DOHH2 (cell line): ENCODE measurements around the gene INPP4B.

Source experiments
- H3F3A ChIP-seq: fragments of 200-600 bp; sonication (generic), shearing (Covaris generic); 2 replicates; pipeline ENCODE4 v1.6.0; 2016; ENCODE audit warnings: antibody characterized with exemption, mild to moderate bottlenecking; ENCODE audit not compliant: control insufficient read depth, insufficient read depth
- H3K27ac ChIP-seq: fragments of 200-600 bp; sonication (generic); 2 replicates; pipeline ENCODE4 v1.5.1; 2014; ENCODE audit warnings: low read depth, mild to moderate bottlenecking, low read length, moderate library complexity
- H3K27me3 ChIP-seq: fragments of 200-600 bp; sonication (generic); 2 replicates; pipeline ENCODE4 v1.6.1; 2014; ENCODE audit warnings: mild to moderate bottlenecking, low read length, mixed read lengths; ENCODE audit not compliant: control insufficient read depth
- H3K36me3 ChIP-seq: fragments of 200-600 bp; sonication (generic); 2 replicates; pipeline ENCODE4 v1.6.1; 2014; ENCODE audit warnings: mild to moderate bottlenecking, low read length, moderate library complexity, mixed read lengths; ENCODE audit not compliant: control insufficient read depth
- H3K4me1 ChIP-seq: fragments of 200-600 bp; sonication (generic); 2 replicates; pipeline ENCODE4 v1.6.1; 2014; ENCODE audit warnings: mild to moderate bottlenecking, low read length, mixed read lengths; ENCODE audit not compliant: control insufficient read depth
- H3K4me2 ChIP-seq: fragments of 200-600 bp; sonication (generic); 2 replicates; pipeline ENCODE4 v1.6.0; 2014; ENCODE audit warnings: mild to moderate bottlenecking, low read length, moderate library complexity
- H3K4me3 ChIP-seq: fragments of 200-600 bp; sonication (generic); 2 replicates; pipeline ENCODE4 v1.5.1; 2014; ENCODE audit warnings: mild to moderate bottlenecking, low read length, mixed read lengths
- H3K79me2 ChIP-seq: fragments of 200-600 bp; sonication (generic); 2 replicates; pipeline ENCODE4 v1.6.1; 2014; ENCODE audit warnings: mild to moderate bottlenecking, low read length, mixed read lengths; ENCODE audit not compliant: control insufficient read depth
- H3K9me2 ChIP-seq: fragments of 200-600 bp; sonication (generic); replicated peaks from 2 replicates; pipeline ENCODE4 v1.6.1; 2014; ENCODE audit warnings: mild to moderate bottlenecking, low read length, mixed read lengths; ENCODE audit not compliant: control insufficient read depth
- H3K9me3 ChIP-seq: fragments of 200-600 bp; sonication (generic); 2 replicates; pipeline ENCODE4 v1.6.1; 2014; ENCODE audit warnings: antibody characterized with exemption, low read length, mixed read lengths; ENCODE audit not compliant: control insufficient read depth, insufficient read depth
- H4K20me1 ChIP-seq: fragments of 200-600 bp; sonication (generic); 2 replicates; pipeline ENCODE4 v1.6.0; 2014; ENCODE audit warnings: low read depth, mild to moderate bottlenecking, antibody characterized with exemption, low read length, moderate library complexity; ENCODE audit not compliant: control insufficient read depth, insufficient read depth
- CTCF ChIP-seq: fragments of 200-600 bp; sonication (generic); IDR thresholded peaks from one replicate; pipeline ENCODE4 v1.5.1; 2014; ENCODE audit warnings: antibody characterized with exemption, mild to moderate bottlenecking, low read depth, low read length; ENCODE audit not compliant: poor library complexity, severe bottlenecking
- EZH2phosphoT487 ChIP-seq: fragments of 200-600 bp; sonication (generic); IDR thresholded peaks from 2 replicates; pipeline ENCODE4 v1.6.1; 2017; ENCODE audit warnings: borderline replicate concordance, mild to moderate bottlenecking, antibody characterized with exemption, low read length, moderate library complexity, mixed read lengths

The INPP4B gene

GRCh38 chr4:142727149-142727548 lies 119.0 kb downstream of the INPP4B start:
- H3K79me2 ChIP-seq: no peaks in the 10 kb centered on the region
- no peaks in the 10 kb centered on the region for H3K4me1 ChIP-seq
- no peaks in the 10 kb centered on the region for H3F3A ChIP-seq
- no peaks in the 10 kb centered on the region for H3K36me3 ChIP-seq
- no peaks in the 10 kb centered on the region for H3K27me3 ChIP-seq
- no peaks in the 10 kb centered on the region for H3K9me2 ChIP-seq
- H3K4me3 ChIP-seq: no peak overlapping the region
- H3K4me2 ChIP-seq: no peak overlapping the region
- H3K27ac ChIP-seq: no peak overlapping the region
- no peaks in the 10 kb centered on the region for H4K20me1 ChIP-seq
- H3K9me3 ChIP-seq: no peaks in the 10 kb centered on the region
- no peak for TF ChIP-seq EZH2phosphoT487
- no peak for TF ChIP-seq CTCF

GRCh38 chr4:142725886-142726285 lies 120.2 kb downstream of the INPP4B start:
- H4K20me1 ChIP-seq: no peaks in the 10 kb centered on the region

GRCh38 chr4:142721187-142721586 lies 124.9 kb downstream of the INPP4B start:
- no peak overlapping the region for H3K4me2 ChIP-seq
- no peaks in the 10 kb centered on the region for H3K79me2 ChIP-seq
- H3K9me2 ChIP-seq: no peaks in the 10 kb centered on the region
- H3K27me3 ChIP-seq: no peaks in the 10 kb centered on the region
- no peak overlapping the region for H3K27ac ChIP-seq
- H3K36me3 ChIP-seq: no peaks in the 10 kb centered on the region
- H3K4me3 ChIP-seq: no peak overlapping the region
- no peaks in the 10 kb centered on the region for H3K4me1 ChIP-seq
- H3F3A ChIP-seq: no peaks in the 10 kb centered on the region
- H4K20me1 ChIP-seq: no peaks in the 10 kb centered on the region
- no peaks in the 10 kb centered on the region for H3K9me3 ChIP-seq
- TF ChIP-seq CTCF (no peak), EZH2phosphoT487 (no peak)

More at GRCh38 chr4:142725886-142726285, 120.2 kb downstream of the INPP4B start:
- H3K4me2 ChIP-seq: no peak overlapping the region
- H3F3A ChIP-seq: no peaks in the 10 kb centered on the region
- H3K27me3 ChIP-seq: no peaks in the 10 kb centered on the region
- H3K9me3 ChIP-seq: no peaks in the 10 kb centered on the region
- H3K9me2 ChIP-seq: no peaks in the 10 kb centered on the region
- H3K4me3 ChIP-seq: no peak overlapping the region
- H3K27ac ChIP-seq: no peak overlapping the region
- H3K4me1 ChIP-seq: no peaks in the 10 kb centered on the region
- no peak for TF ChIP-seq CTCF
- no peak for TF ChIP-seq EZH2phosphoT487
- no peaks in the 10 kb centered on the region for H3K79me2 ChIP-seq
- no peaks in the 10 kb centered on the region for H3K36me3 ChIP-seq
